ENCODE data around the gene N4BP2L2.
"Not testable (repeated sequence)": the region's sequence is repeated elsewhere in the genome, so short reads cannot be mapped to it uniquely, and the experiment has no call there.

DNA sequence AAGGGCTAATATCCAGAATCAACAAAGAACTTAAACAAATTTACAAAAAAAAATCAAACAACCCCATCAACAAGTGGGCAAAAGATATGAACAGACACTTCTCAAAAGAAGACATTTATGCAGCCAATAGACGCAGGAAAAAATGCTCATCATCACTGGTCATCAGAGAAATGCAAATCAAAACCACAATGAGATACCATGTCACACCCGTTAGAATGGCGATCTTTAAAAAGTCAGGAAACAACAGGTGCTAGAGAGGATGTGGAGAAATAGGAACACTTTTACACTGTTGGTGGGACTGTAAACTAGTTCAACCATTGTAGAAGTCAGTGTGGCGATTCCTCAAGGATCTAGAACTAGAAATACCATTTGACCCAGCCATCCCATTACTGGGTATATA is 37.1 kb upstream of the N4BP2L2 start:
- TF ChIP-seq, protein P1, sequence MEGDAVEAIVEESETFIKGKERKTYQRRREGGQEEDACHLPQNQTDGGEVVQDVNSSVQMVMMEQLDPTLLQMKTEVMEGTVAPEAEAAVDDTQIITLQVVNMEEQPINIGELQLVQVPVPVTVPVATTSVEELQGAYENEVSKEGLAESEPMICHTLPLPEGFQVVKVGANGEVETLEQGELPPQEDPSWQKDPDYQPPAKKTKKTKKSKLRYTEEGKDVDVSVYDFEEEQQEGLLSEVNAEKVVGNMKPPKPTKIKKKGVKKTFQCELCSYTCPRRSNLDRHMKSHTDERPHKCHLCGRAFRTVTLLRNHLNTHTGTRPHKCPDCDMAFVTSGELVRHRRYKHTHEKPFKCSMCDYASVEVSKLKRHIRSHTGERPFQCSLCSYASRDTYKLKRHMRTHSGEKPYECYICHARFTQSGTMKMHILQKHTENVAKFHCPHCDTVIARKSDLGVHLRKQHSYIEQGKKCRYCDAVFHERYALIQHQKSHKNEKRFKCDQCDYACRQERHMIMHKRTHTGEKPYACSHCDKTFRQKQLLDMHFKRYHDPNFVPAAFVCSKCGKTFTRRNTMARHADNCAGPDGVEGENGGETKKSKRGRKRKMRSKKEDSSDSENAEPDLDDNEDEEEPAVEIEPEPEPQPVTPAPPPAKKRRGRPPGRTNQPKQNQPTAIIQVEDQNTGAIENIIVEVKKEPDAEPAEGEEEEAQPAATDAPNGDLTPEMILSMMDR (optimal IDR thresholded peaks at IDR 0.05 in 1 of 3, IDR thresholded peaks at IDR 0.05 in 1 of 3, conservative IDR thresholded peaks at IDR 0.05 in 1 of 3; ENCODE audit: extremely low read depth in 1 of 3, insufficient read depth in 2 of 3, low read length in 3 of 3), result not testable (repeated sequence)
- TF ChIP-seq EZH2 (IDR thresholded peaks at IDR 0.05; ENCODE audit: low read length), result not testable (repeated sequence)

Measured in keratinocyte (primary cell).